SK-N-MC (cell line): ENCODE results near the gene SMYD3.
"Not testable (repeated sequence)": the region's sequence is repeated elsewhere in the genome, so short reads cannot be mapped to it uniquely, and the experiment has no call there.

Source experiments
- DNase-seq: peaks from one replicate; pipeline ENCODE4 v3.0.0-alpha.2; 2011; ENCODE audit warnings: low read depth, low spot score
- H3K27ac ChIP-seq: fragments of 200-600 bp; sonication (generic); 2 replicates; pipeline ENCODE4 v1.5.1; 2016; ENCODE audit warnings: mixed run types
- H3K36me3 ChIP-seq: fragments of 200-600 bp; sonication (generic); 2 replicates; pipeline ENCODE4 v1.6.1; 2017; ENCODE audit warnings: antibody characterized with exemption, low read length, mixed read lengths; ENCODE audit not compliant: insufficient read depth
- H3K4me3 ChIP-seq: fragments of 200-600 bp; sonication (generic); 2 replicates; pipeline ENCODE4 v1.5.1; 2016
- H3K9ac ChIP-seq: fragments of 200-600 bp; sonication (generic); 2 replicates; pipeline ENCODE4 v1.8.0; 2017; ENCODE audit warnings: mixed run types, mixed read lengths; ENCODE audit not compliant: insufficient read length
- H3K9me3 ChIP-seq: fragments of 200-600 bp; sonication (generic); 2 replicates; pipeline ENCODE4 v1.6.1; 2017; ENCODE audit warnings: low read depth, mild to moderate bottlenecking, antibody characterized with exemption, low read length, moderate library complexity, mixed read lengths
- EZH2 ChIP-seq: fragments of 200-600 bp; sonication (generic); IDR thresholded peaks from one replicate; pipeline ENCODE4 v1.6.1; 2017; ENCODE audit warnings: antibody characterized with exemption
- FOXP2 ChIP-seq: optimal IDR thresholded peaks from 2 replicates; pipeline ENCODE3; 2011; ENCODE audit warnings: mild to moderate bottlenecking, moderate library complexity; ENCODE audit not compliant: insufficient read depth; ENCODE audit errors: extremely low read length, control extremely low read depth
- POLR2AphosphoS5 ChIP-seq: IDR thresholded peaks from 2 replicates; pipeline ENCODE4 v1.6.1; 2012; ENCODE audit warnings: mild to moderate bottlenecking, low read depth, low read length, borderline replicate concordance

The SMYD3 gene

GRCh38 chr1:246081856-246082668 is 425.0 kb downstream of the SMYD3 start:
- Histone ChIP-seq H3K27ac (no peak overlapping the region), H3K4me3 (no peak overlapping the region), H3K9me3 (no peaks in the 10 kb centered on the region), H3K36me3 (no peaks in the 10 kb centered on the region), H3K9ac (no peak overlapping the region)
- DNase-seq: no peak
- TF ChIP-seq EZH2 (no peak), POLR2AphosphoS5 (no peak), FOXP2 (no peak)

GRCh38 chr1:246081138-246081702 is 425.9 kb downstream of the SMYD3 start:
- Histone ChIP-seq H3K4me3 (no peak overlapping the region), H3K9me3 (no peaks in the 10 kb centered on the region), H3K9ac (no peak overlapping the region), H3K27ac (no peak overlapping the region), H3K36me3 (no peaks in the 10 kb centered on the region)
- DNase-seq: no peak
- no peak for TF ChIP-seq POLR2AphosphoS5
- TF ChIP-seq FOXP2: no peak
- TF ChIP-seq EZH2: no peak

- H3K36me3 ChIP-seq: no peaks in the 10 kb centered on the region
- no peak overlapping the region for H3K4me3 ChIP-seq
- DNase-seq: no peak
- H3K9ac ChIP-seq: no peak overlapping the region
- TF ChIP-seq EZH2: no peak
- TF ChIP-seq FOXP2: no peak
- no peak for TF ChIP-seq POLR2AphosphoS5
- no peak overlapping the region for H3K27ac ChIP-seq
- H3K9me3 ChIP-seq: no peaks in the 10 kb centered on the region
Observed at GRCh38 chr1:246080031-246080430, 427.0 kb downstream of the SMYD3 start.

- DNase-seq: no peak
- Histone ChIP-seq H3K27ac (no peak overlapping the region), H3K4me3 (no peak overlapping the region), H3K9me3 (no peaks in the 10 kb centered on the region), H3K36me3 (no peaks in the 10 kb centered on the region), H3K9ac (no peak overlapping the region)
- TF ChIP-seq POLR2AphosphoS5 (no peak), EZH2 (no peak), FOXP2 (no peak)
Observed at GRCh38 chr1:246078888-246079252, 428.2 kb downstream of the SMYD3 start.

- TF ChIP-seq EZH2: no peak
- no peak for TF ChIP-seq POLR2AphosphoS5
- TF ChIP-seq FOXP2: no peak
- no peak overlapping the region for H3K27ac ChIP-seq
- H3K9ac ChIP-seq: no peak overlapping the region
- no peaks in the 10 kb centered on the region for H3K9me3 ChIP-seq
- H3K36me3 ChIP-seq: no peaks in the 10 kb centered on the region
- DNase-seq: no peak
- H3K4me3 ChIP-seq: no peak overlapping the region
Observed at GRCh38 chr1:246078126-246078887, 428.8 kb downstream of the SMYD3 start.

- no peaks in the 10 kb centered on the region for H3K9me3 ChIP-seq
- H3K36me3 ChIP-seq: no peaks in the 10 kb centered on the region
- DNase-seq: no peak
- TF ChIP-seq EZH2 (no peak), POLR2AphosphoS5 (no peak), FOXP2 (no peak)
- H3K9ac ChIP-seq: no peak overlapping the region
- H3K4me3 ChIP-seq: no peak overlapping the region
- H3K27ac ChIP-seq: no peak overlapping the region
Observed at GRCh38 chr1:246077476-246077875, 429.6 kb downstream of the SMYD3 start.

GRCh38 chr1:246074421-246074820 is 432.7 kb downstream of the SMYD3 start:
- H3K9ac ChIP-seq: no peak overlapping the region
- H3K27ac ChIP-seq: no peak overlapping the region
- no peak overlapping the region for H3K4me3 ChIP-seq
- no peak for TF ChIP-seq EZH2
- TF ChIP-seq POLR2AphosphoS5: no peak
- no peak for TF ChIP-seq FOXP2
- H3K36me3 ChIP-seq: no peaks in the 10 kb centered on the region
- no peaks in the 10 kb centered on the region for H3K9me3 ChIP-seq
- no peak for DNase-seq

- no peak for DNase-seq
- Histone ChIP-seq H3K36me3 (no peaks in the 10 kb centered on the region), H3K4me3 (no peak overlapping the region), H3K9ac (no peak overlapping the region), H3K27ac (no peak overlapping the region), H3K9me3 (no peaks in the 10 kb centered on the region)
- TF ChIP-seq EZH2 (no peak), FOXP2 (no peak), POLR2AphosphoS5 (no peak)
Observed at GRCh38 chr1:246072456-246072955, 434.6 kb downstream of the SMYD3 start.

- DNase-seq, H3K9me3 ChIP-seq, H3K27ac ChIP-seq, H3K36me3 ChIP-seq, H3K9ac ChIP-seq, H3K4me3 ChIP-seq: not testable (repeated sequence)
Observed at GRCh38 chr1:246071981-246072380, 435.1 kb downstream of the SMYD3 start.

- not testable (repeated sequence) for H3K27ac ChIP-seq, H3K9me3 ChIP-seq, H3K36me3 ChIP-seq, H3K4me3 ChIP-seq, H3K9ac ChIP-seq, DNase-seq
Observed at GRCh38 chr1:246071561-246071960, 435.5 kb downstream of the SMYD3 start.
